HT1080 (cell line): ENCODE data around the gene TLCD1. TPM values are rescaled to one million over a fixed set of nuclear protein-coding genes. Genes with fewer than 3 reads are reported as not detected.
"Not testable (repeated sequence)": the region's sequence is repeated elsewhere in the genome, so short reads cannot be mapped to it uniquely, and the experiment has no call there.

Experiments
- DNase-seq: peaks from one replicate; pipeline ENCODE4 v3.0.0-alpha.2; 2015; ENCODE audit warnings: low read depth
- total RNA-seq: library from RNA; depleted of rRNA; stranded (reverse); fragments of >200 nt; shearing (Covaris generic); gene quantifications from 2 replicates; pipeline ENCODE4 v1.2.3, GENCODE V29; 2014

TLCD1 gene
- total RNA-seq, 1 experiment from 2014 or later, result 28.8 TPM

GRCh38 chr17:28747051-28747691 is 21.1 kb upstream of the TLCD1 start:
- no peak for DNase-seq

GRCh38 chr17:28746611-28747050 is 20.6 kb upstream of the TLCD1 start:
- no peak for DNase-seq

GRCh38 chr17:28745786-28746411 is 19.9 kb upstream of the TLCD1 start:
- DNase-seq, result no peak

GRCh38 chr17:28744972-28745785 is 19.1 kb upstream of the TLCD1 start:
- DNase-seq, result peak; percentile 68

GRCh38 chr17:28744104-28744971 is 18.3 kb upstream of the TLCD1 start:
- no peak for DNase-seq

- peak; percentile 86 for DNase-seq
Measured at GRCh38 chr17:28743243-28744103, 17.4 kb upstream of the TLCD1 start, which contains the start of gene TRAF4. TRAF4 (plus strand) TSS chr17:28744011; CDS start chr17:28744113, 102 bp downstream.

GRCh38 chr17:28741358-28742349 is 15.6 kb upstream of the TLCD1 start:
- no peak for DNase-seq

GRCh38 chr17:28740406-28741357 is 14.6 kb upstream of the TLCD1 start:
- no peak for DNase-seq

- no peak for DNase-seq
Measured at GRCh38 chr17:28738680-28739384, 12.8 kb upstream of the TLCD1 start.

GRCh38 chr17:28737770-28738679 is 12.0 kb upstream of the TLCD1 start:
- no peak for DNase-seq

- no peak for DNase-seq
Measured at GRCh38 chr17:28737316-28737715, 11.3 kb upstream of the TLCD1 start.

- not testable (repeated sequence) for DNase-seq
Measured at GRCh38 chr17:28735913-28736769, 10.1 kb upstream of the TLCD1 start.

GRCh38 chr17:28735242-28735722 is 9.2 kb upstream of the TLCD1 start:
- DNase-seq, result no peak

GRCh38 chr17:28734712-28735241 is 8.7 kb upstream of the TLCD1 start:
- no peak for DNase-seq

GRCh38 chr17:28733346-28733745 is 7.3 kb upstream of the TLCD1 start:
- DNase-seq, result no peak
